Thoracic aorta endothelial cell (primary cell): Measurements from ENCODE around the gene TRIM3. TPM values are rescaled to one million over a fixed set of nuclear protein-coding genes. Genes with fewer than 3 reads are reported as not detected.

Experiments used
- total RNA-seq: library from RNA; depleted of rRNA; stranded (reverse); fragments of >200 nt; gene quantifications from 2 replicates; pipeline ENCODE4 v1.2.3, GENCODE V29; 2012

TRIM3 gene
- total RNA-seq: 16.1 and 16.6 TPM in 2 replicates

GRCh38 chr11:6473451-6474412 lies at the start of gene TRIM3:
TSS of gene TRIM3 (minus strand) at chr11:6473941. CDS start at chr11:6465695, 8,246 bp downstream.

GRCh38 chr11:6497069-6497839 lies 23.5 kb upstream of the TRIM3 start, which contains the start of gene DNHD1:
TSS of gene DNHD1 (plus strand) at chr11:6497280. CDS start at chr11:6498216, 936 bp downstream.

DNA sequence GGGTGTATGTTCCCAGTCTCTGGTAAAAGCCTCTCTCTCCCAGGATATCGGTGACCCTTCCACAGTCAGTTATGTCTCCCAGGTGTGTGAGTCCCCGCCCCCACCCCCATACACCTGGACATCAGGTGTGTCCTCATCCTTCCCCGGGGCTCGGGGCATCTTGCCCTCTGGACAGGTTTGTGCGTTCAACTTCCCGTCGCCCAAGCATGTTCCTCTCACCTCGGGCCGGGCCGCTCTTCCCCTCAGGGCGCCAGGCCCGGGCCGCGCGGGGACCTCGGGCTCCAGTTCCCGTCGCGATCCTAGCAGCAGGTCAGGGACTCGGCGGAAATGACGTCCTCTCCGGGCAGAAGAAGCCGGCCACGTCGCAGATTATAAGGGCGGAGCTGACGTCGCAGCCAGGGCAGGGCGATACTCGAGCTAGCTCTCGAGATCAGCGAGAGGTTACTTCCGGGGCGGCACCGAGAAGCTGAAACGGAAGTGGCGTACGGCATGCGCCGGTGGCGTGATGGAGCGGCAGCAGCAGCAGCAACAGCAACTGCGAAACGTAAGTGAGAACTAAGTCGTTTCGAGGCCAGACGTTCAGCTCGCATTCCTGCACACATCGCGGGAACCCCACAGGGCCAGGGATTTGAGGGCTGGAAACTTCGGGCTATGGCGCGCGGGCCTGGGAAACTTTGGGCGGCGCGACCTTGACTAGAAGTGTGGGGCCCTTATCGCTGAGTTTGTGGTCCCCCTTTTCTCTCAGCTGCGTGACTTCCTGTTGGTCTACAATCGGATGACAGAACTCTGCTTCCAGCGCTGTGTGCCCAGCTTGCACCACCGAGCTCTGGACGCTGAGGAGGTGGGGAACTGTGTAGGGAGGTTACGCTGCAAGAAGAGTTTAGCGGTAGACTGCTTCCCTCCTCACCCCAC lies 7.5 kb upstream of the TRIM3 start, which contains the start of the genes ARFIP2 and TIMM10B:
TSS of gene ARFIP2 (minus strand) at position 320 of the 912 bp plus-strand sequence. CDS start 910 bp downstream, outside the sequence.
TSS of gene TIMM10B (plus strand) at position 490 of the 912 bp plus-strand sequence. CDS start at position 506, 16 bp downstream.

DNA sequence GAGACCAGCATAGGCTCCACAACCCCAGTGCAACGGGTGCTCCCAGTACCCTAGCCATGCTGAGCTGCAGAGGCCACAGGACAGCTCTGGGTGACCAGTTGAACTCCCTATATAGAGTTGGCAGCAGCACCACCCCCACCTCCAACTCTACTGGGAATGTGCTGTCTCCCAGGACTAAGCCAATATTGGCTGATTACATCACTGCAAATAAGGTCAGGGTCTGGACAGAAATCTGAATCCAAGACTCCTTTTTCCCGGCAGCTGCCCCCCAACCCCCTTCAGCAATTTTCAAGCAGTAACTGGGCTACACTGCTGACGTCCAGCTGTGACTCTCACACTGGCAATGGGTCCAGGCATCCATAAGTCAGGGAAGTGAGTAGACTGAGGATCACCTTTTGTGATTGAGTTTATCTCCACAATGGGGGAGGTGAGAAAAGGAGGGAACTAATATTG lies 32.8 kb downstream of the TRIM3 start, which contains the start of gene HPX:
TSS of gene HPX (minus strand) at position 82 of the 453 bp plus-strand sequence. CDS start at position 58, 24 bp downstream.

GRCh38 chr11:6419009-6419631 lies 54.6 kb downstream of the TRIM3 start, which contains the start of gene APBB1:
TSS of gene APBB1 (minus strand) at chr11:6419094. CDS start at chr11:6411347, 7,747 bp downstream.

Other genes starting within 250 kb of the TRIM3 start
- 14.0 and 18.2 TPM in 2 replicates for gene FHIP1B, start 239.3 kb downstream of the TRIM3 start, total RNA-seq
- gene CNGA4, start 234.9 kb downstream of the TRIM3 start, total RNA-seq: under 0.01 and 0.07 TPM in 2 replicates
- gene CCKBR, start 214.1 kb downstream of the TRIM3 start, total RNA-seq: not detected in 2 replicates
- 145 and 301 TPM in 2 replicates for gene CAVIN3, start 153.4 kb downstream of the TRIM3 start, total RNA-seq
- 21.8 and 25.4 TPM in 2 replicates for gene SMPD1, start 83.5 kb downstream of the TRIM3 start, total RNA-seq
- 40.4 and 42.6 TPM in 2 replicates for gene APBB1, start 54.8 kb downstream of the TRIM3 start, total RNA-seq
- 0.53 and 0.65 TPM in 2 replicates for gene HPX, start 33.0 kb downstream of the TRIM3 start, total RNA-seq
- 46.3 and 51.5 TPM in 2 replicates for gene ARFIP2, start 7.4 kb upstream of the TRIM3 start, total RNA-seq
- gene TIMM10B, start 7.6 kb upstream of the TRIM3 start, total RNA-seq: 30.2 and 33.7 TPM in 2 replicates
- gene DNHD1, start 23.3 kb upstream of the TRIM3 start, total RNA-seq: 4.1 and 9.0 TPM in 2 replicates
- 14.8 and 14.9 TPM in 2 replicates for gene RRP8, start 129.7 kb upstream of the TRIM3 start, total RNA-seq
- gene ILK, start 129.8 kb upstream of the TRIM3 start, total RNA-seq: 126 and 143 TPM in 2 replicates
- 16.9 and 17.8 TPM in 2 replicates for gene TAF10, start 138.3 kb upstream of the TRIM3 start, total RNA-seq
- 86.5 and 157 TPM in 2 replicates for gene TPP1, start 145.5 kb upstream of the TRIM3 start, total RNA-seq
- gene DCHS1, start 181.9 kb upstream of the TRIM3 start, total RNA-seq: 37.1 and 39.4 TPM in 2 replicates
- 56.4 and 62.0 TPM in 2 replicates for gene MRPL17, start 209.4 kb upstream of the TRIM3 start, total RNA-seq